Measurements from ENCODE around the gene EHMT1. TPM values are rescaled to one million over a fixed set of nuclear protein-coding genes. Genes with fewer than 3 reads are reported as not detected.

The EHMT1 gene
- total RNA-seq, 1 experiment from 2014 or later: 63.9 TPM

GRCh38 chr9:137726764-137727163 is 108.0 kb downstream of the EHMT1 start:
- H3K9me3 ChIP-seq (ENCODE audit: control insufficient read depth, insufficient read depth, low read depth, low read length): no peaks in the 10 kb centered on the region
- no peak overlapping the region for H3K27ac ChIP-seq (ENCODE audit: low read length)
- POLR2A ChIA-PET: no interaction called here
- H3K4me3 ChIP-seq (ENCODE audit: low read depth in 2 of 2, low read length in 2 of 2): no peak overlapping the region
- DNase-seq (ENCODE audit: low read depth, low spot score) (no peak), ATAC-seq (no peak)
- no TSS peak for BruUV-seq (replicated peaks)
- CTCF ChIA-PET: no interaction called here
- TF ChIP-seq SIN3A (IDR thresholded peaks at IDR 0.05; ENCODE audit: borderline replicate concordance, insufficient read depth, low read depth, low read length) (no peak), TCF7L2 (IDR thresholded peaks at IDR 0.05; ENCODE audit: low read depth, low read length) (no peak), POLR2AphosphoS5 (IDR thresholded peaks at IDR 0.05; ENCODE audit: low read depth, low read length) (no peak), REST (IDR thresholded peaks at IDR 0.05; ENCODE audit: insufficient read depth in 1 of 2, low read depth in 2 of 2, low read length in 1 of 2) (no peak)
- H3K27me3 ChIP-seq (ENCODE audit: control insufficient read depth, insufficient read depth, low read length): no peaks in the 10 kb centered on the region
- in situ Hi-C loops (cut with HindIII; ENCODE audit: low pct_unique_long_range_greater_than_20kb, low sequenced_read_pairs): no loop called here
- H3K4me1 ChIP-seq (ENCODE audit: control insufficient read depth, insufficient read depth, low read length): no peaks in the 10 kb centered on the region
- no peaks in the 10 kb centered on the region; the same call in 1 of the 2 replicates for H3K36me3 ChIP-seq (ENCODE audit: control insufficient read depth, insufficient read depth, low read length)
- intact Hi-C loops (cut with micrococcal nuclease; ENCODE audit: unreplicated experiment): no loop called here

- Histone ChIP-seq H3K27me3 (ENCODE audit: control insufficient read depth, insufficient read depth, low read length) (no peaks in the 10 kb centered on the region), H3K9me3 (ENCODE audit: control insufficient read depth, insufficient read depth, low read depth, low read length) (0 out of 2 replicates have a peak, but pooled peaks cover 2% of the 10 kb centered on the region), H3K27ac (ENCODE audit: low read length) (no peak overlapping the region), H3K4me1 (ENCODE audit: control insufficient read depth, insufficient read depth, low read length) (no peaks in the 10 kb centered on the region), H3K36me3 (ENCODE audit: control insufficient read depth, insufficient read depth, low read length) (no peaks in the 10 kb centered on the region; the same call in 1 of the 2 replicates), H3K4me3 (ENCODE audit: low read depth in 2 of 2, low read length in 2 of 2) (no peak overlapping the region)
- BruUV-seq (replicated peaks): no TSS peak
- intact Hi-C loops (cut with micrococcal nuclease; ENCODE audit: unreplicated experiment): no loop called here
- CTCF ChIA-PET: no interaction called here
- POLR2A ChIA-PET: no interaction called here
- TF ChIP-seq REST (IDR thresholded peaks at IDR 0.05; ENCODE audit: insufficient read depth in 1 of 2, low read depth in 2 of 2, low read length in 1 of 2) (no peak), POLR2AphosphoS5 (IDR thresholded peaks at IDR 0.05; ENCODE audit: low read depth, low read length) (no peak), TCF7L2 (IDR thresholded peaks at IDR 0.05; ENCODE audit: low read depth, low read length) (no peak), SIN3A (IDR thresholded peaks at IDR 0.05; ENCODE audit: borderline replicate concordance, insufficient read depth, low read depth, low read length) (no peak), CTCF (IDR thresholded peaks at IDR 0.05) (no peak)
- DNase-seq (ENCODE audit: low read depth, low spot score) (no peak), ATAC-seq (no peak)
- in situ Hi-C loops (cut with HindIII; ENCODE audit: low pct_unique_long_range_greater_than_20kb, low sequenced_read_pairs): no loop called here
Measured at GRCh38 chr9:137727716-137728115, 108.9 kb downstream of the EHMT1 start.

All from Panc1 (cell line).